HUES64 (cell line): ENCODE results near the gene KCNK17.

Source experiments
- H3K27ac ChIP-seq: 2 replicates; pipeline ENCODE4 v1.7.0; 2013; ENCODE audit warnings: low read depth, low read length, inconsistent platforms
- H3K27me3 ChIP-seq: 2 replicates; pipeline ENCODE4 v1.6.1; 2013; ENCODE audit warnings: mild to moderate bottlenecking, low read length; ENCODE audit not compliant: insufficient read depth
- H3K36me3 ChIP-seq: 2 replicates; pipeline ENCODE4 v1.6.1; 2013; ENCODE audit warnings: mild to moderate bottlenecking, low read length; ENCODE audit not compliant: insufficient read depth
- H3K4me1 ChIP-seq: 2 replicates; pipeline ENCODE4 v1.6.1; 2013; ENCODE audit warnings: mild to moderate bottlenecking, low read length, moderate library complexity; ENCODE audit not compliant: insufficient read depth
- H3K4me3 ChIP-seq: 2 replicates; pipeline ENCODE4 v1.5.1; 2013; ENCODE audit warnings: mild to moderate bottlenecking, low read length, moderate library complexity
- H3K9ac ChIP-seq: 2 replicates; pipeline ENCODE4 v1.6.1; 2013; ENCODE audit warnings: mild to moderate bottlenecking, low read depth, low read length
- H3K9me3 ChIP-seq: 2 replicates; pipeline ENCODE4 v1.6.1; 2013; ENCODE audit warnings: low read depth, low read length; ENCODE audit not compliant: insufficient read depth
- WGBS: fragments of 150-250, 120-280 bp; methylation state at CpG from one replicate; pipeline ENCODE4 v1.1.7; 2013; ENCODE audit warnings: missing lambda C conversion rate; 5-methylcytosine and 5-hydroxymethylcytosine counted together

KCNK17 gene

GRCh38 chr6:39266375-39266774, 47.8 kb downstream of the KCNK17 start:
- H3K4me1 ChIP-seq, result peaks cover 20% of the 10 kb centered on the region
- no peak overlapping the region for H3K9ac ChIP-seq
- no peaks in the 10 kb centered on the region for H3K9me3 ChIP-seq
- no peaks in the 10 kb centered on the region for H3K27me3 ChIP-seq
- no peaks in the 10 kb centered on the region for H3K36me3 ChIP-seq
- 100% methylated on average over 1 of the region's 2 CpGs for WGBS
- H3K4me3 ChIP-seq, result no peak overlapping the region
- no peak overlapping the region for H3K27ac ChIP-seq

DNA sequence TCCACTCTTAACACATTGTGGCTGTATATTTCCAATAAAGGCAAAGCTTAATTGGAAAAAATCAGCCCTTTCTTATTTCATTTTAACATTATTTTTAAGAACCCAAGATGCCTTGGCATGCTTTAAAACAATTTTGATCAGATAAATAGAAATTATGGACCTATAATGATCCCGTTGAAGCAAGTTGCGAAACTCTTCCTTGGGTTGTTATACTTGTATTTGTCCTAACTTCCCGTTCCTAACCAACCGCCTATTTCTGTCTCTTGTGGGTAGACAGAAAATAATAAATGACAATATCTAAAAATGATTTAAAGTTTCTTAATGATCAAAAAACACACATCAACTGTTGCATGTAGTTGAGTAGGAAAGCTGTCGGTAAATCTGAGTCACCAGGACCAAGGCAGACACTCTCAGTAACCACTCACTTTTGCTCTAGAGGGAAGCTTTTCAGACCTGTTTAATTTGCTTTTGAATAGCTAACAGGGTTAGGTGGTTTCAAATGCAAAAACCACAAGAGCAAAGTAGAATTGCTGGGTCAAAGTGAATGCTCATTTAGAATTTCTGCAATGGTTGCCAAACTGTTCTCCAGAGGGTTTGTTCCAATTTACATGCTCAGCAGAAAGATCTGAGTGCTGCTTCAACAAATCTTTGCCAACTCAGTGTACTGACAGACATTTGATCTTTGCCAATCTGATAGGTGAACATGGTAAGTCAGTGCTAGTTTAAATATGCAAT, 50.7 kb downstream of the KCNK17 start:
- WGBS, result 75% methylated on average over 2 of the region's 5 CpGs
- Histone ChIP-seq H3K9ac (peak overlapping the region; percentile 30), H3K4me3 (peak overlapping the region; percentile 24), H3K4me1 (peaks cover 15% of the 10 kb centered on the region), H3K36me3 (no peaks in the 10 kb centered on the region), H3K9me3 (0 out of 2 replicates have a peak, but pooled peaks cover 2% of the 10 kb centered on the region), H3K27me3 (no peaks in the 10 kb centered on the region), H3K27ac (peak overlapping the region; percentile 85)

DNA sequence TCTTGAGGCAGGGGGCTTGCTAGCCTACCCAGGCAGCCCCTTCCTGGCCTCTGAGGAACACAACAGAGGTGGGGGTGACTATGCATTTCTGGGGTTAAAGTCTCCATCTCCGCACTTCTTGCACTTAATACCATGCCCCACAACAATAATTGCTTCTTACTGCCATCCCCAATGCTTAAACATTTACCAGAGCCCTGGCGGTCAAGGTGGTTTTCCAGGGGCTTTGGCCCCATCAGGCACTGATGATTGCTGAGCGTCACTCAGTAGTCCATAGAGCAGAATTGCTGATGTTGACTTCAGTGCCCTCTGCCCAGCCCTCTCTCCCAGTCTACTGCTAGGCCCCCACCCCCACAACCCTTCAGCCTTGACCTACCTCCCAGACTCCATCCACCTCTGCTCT, 52.5 kb downstream of the KCNK17 start:
- peaks cover 15% of the 10 kb centered on the region for H3K4me1 ChIP-seq
- no peak overlapping the region for H3K9ac ChIP-seq
- H3K27ac ChIP-seq, result no peak overlapping the region
- no peaks in the 10 kb centered on the region for H3K27me3 ChIP-seq
- H3K9me3 ChIP-seq, result 0 out of 2 replicates have a peak, but pooled peaks cover 2% of the 10 kb centered on the region
- no peaks in the 10 kb centered on the region for H3K36me3 ChIP-seq
- H3K4me3 ChIP-seq, result no peak overlapping the region
- WGBS, result 96% methylated on average over 3 of the region's 3 CpGs

GRCh38 chr6:39260953-39261352, 53.3 kb downstream of the KCNK17 start:
- H3K27ac ChIP-seq, result no peak overlapping the region
- H3K4me1 ChIP-seq, result peaks cover 18% of the 10 kb centered on the region
- 0 out of 2 replicates have a peak, but pooled peaks cover 2% of the 10 kb centered on the region for H3K9me3 ChIP-seq
- 94% methylated on average over 2 of the region's 2 CpGs for WGBS
- H3K27me3 ChIP-seq, result no peaks in the 10 kb centered on the region
- H3K36me3 ChIP-seq, result no peaks in the 10 kb centered on the region
- no peak overlapping the region for H3K4me3 ChIP-seq
- H3K9ac ChIP-seq, result no peak overlapping the region

GRCh38 chr6:39260456-39260855, 53.8 kb downstream of the KCNK17 start:
- no peak overlapping the region for H3K4me3 ChIP-seq
- no peaks in the 10 kb centered on the region for H3K36me3 ChIP-seq
- H3K4me1 ChIP-seq, result peaks cover 18% of the 10 kb centered on the region
- 0 out of 2 replicates have a peak, but pooled peaks cover 2% of the 10 kb centered on the region for H3K9me3 ChIP-seq
- no peak overlapping the region for H3K27ac ChIP-seq
- no peak overlapping the region for H3K9ac ChIP-seq
- no peaks in the 10 kb centered on the region for H3K27me3 ChIP-seq
- WGBS, result 90% methylated on average over 2 of the region's 2 CpGs

GRCh38 chr6:39256294-39256940, 57.8 kb downstream of the KCNK17 start:
- peaks cover 3% of the 10 kb centered on the region; the same call in 1 of the 2 replicates for H3K4me1 ChIP-seq
- no peak overlapping the region; the same call in 1 of the 2 replicates for H3K27ac ChIP-seq
- 73% methylated on average over 2 of the region's 2 CpGs for WGBS
- H3K9me3 ChIP-seq, result peaks cover 7% of the 10 kb centered on the region; the same call in 1 of the 2 replicates
- H3K4me3 ChIP-seq, result no peak overlapping the region
- no peak overlapping the region for H3K9ac ChIP-seq
- no peaks in the 10 kb centered on the region for H3K36me3 ChIP-seq
- peaks cover 2% of the 10 kb centered on the region; the same call in 1 of the 2 replicates for H3K27me3 ChIP-seq

DNA sequence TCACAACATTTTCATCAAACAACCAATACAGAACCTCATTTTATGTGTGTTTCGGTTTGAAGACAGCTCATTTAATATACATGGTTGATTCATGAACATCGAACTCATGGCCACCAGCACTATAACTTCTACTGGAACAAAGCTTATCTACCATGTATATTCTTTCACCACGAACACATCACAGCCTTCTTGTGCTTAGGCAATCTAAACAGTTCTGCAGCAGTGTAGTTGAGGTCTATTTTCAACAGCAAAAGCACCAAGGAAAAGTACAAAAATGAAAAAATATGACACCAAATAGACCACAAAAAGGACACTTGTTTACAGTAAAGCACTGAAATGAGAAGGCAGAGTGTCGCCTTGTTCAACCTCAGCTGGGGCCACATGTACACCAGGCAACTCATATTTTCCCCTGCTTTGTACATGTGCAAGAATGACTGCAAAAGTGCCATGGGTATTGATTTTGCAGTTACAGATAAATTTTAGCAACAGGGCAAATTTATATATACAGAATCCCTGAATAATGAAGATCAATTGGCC, 59.2 kb downstream of the KCNK17 start:
- H3K9ac ChIP-seq, result no peak overlapping the region
- H3K27ac ChIP-seq, result no peak overlapping the region
- H3K9me3 ChIP-seq, result peaks cover 5% of the 10 kb centered on the region; the same call in 1 of the 2 replicates
- H3K36me3 ChIP-seq, result no peaks in the 10 kb centered on the region
- peaks cover 3% of the 10 kb centered on the region; the same call in 1 of the 2 replicates for H3K4me1 ChIP-seq
- 97% methylated on average over 4 of the region's 4 CpGs for WGBS
- no peak overlapping the region for H3K4me3 ChIP-seq
- peaks cover 2% of the 10 kb centered on the region; the same call in 1 of the 2 replicates for H3K27me3 ChIP-seq

GRCh38 chr6:39251406-39251805, 62.8 kb downstream of the KCNK17 start:
- Histone ChIP-seq H3K4me3 (no peak overlapping the region), H3K9me3 (peaks cover 5% of the 10 kb centered on the region; the same call in 1 of the 2 replicates), H3K27ac (no peak overlapping the region), H3K9ac (no peak overlapping the region), H3K4me1 (peaks cover under 1% of the 10 kb centered on the region; the same call in 1 of the 2 replicates), H3K27me3 (peaks cover 2% of the 10 kb centered on the region; the same call in 1 of the 2 replicates), H3K36me3 (no peaks in the 10 kb centered on the region)
- WGBS, result 73% methylated on average over 8 of the region's 8 CpGs

- Histone ChIP-seq H3K4me3 (no peak overlapping the region), H3K9ac (no peak overlapping the region), H3K4me1 (no peaks in the 10 kb centered on the region), H3K27me3 (peaks cover 2% of the 10 kb centered on the region; the same call in 1 of the 2 replicates), H3K27ac (no peak overlapping the region), H3K9me3 (peaks cover 5% of the 10 kb centered on the region; the same call in 1 of the 2 replicates), H3K36me3 (no peaks in the 10 kb centered on the region)
Observed at GRCh38 chr6:39250507-39250906, 63.7 kb downstream of the KCNK17 start.

DNA sequence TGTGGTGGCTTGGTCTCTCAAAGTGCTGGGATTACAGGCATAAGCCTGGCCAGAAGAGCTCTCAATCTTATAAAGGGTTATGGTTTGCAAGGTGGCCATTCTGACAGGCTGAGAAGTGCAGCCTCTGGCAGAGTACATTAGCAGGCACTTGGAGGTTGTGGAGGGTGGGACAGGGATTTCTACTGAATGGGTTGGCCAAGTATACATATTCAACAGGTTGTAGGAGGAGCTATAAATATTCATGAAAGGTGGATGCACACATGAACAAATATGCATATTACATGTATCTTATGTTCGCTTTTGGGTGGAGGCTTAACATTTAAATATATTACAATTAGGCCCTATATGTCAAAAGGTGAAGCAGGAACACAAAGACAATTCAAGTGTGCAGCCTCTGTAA, 64.9 kb downstream of the KCNK17 start:
- no peaks in the 10 kb centered on the region for H3K36me3 ChIP-seq
- H3K4me1 ChIP-seq, result no peaks in the 10 kb centered on the region
- H3K27ac ChIP-seq, result no peak overlapping the region
- no peaks in the 10 kb centered on the region for H3K9me3 ChIP-seq
- H3K4me3 ChIP-seq, result no peak overlapping the region
- H3K9ac ChIP-seq, result no peak overlapping the region
- H3K27me3 ChIP-seq, result peaks cover 2% of the 10 kb centered on the region; the same call in 1 of the 2 replicates
- 100% methylated on average over 1 of the region's 1 CpG for WGBS
